GM18873 (cell line): ENCODE data around the gene GSTP1.
A peak's percentile ranks its signal among the peaks of the same experiment; 100 is the strongest.
"Not testable (repeated sequence)": the region's sequence is repeated elsewhere in the genome, so short reads cannot be mapped to it uniquely, and the experiment has no call there.

Experiments used
- ATAC-seq: cut with Tn5 transposase; IDR thresholded peaks from one replicate; pipeline ENCODE4 v1.9.1; 2021; ENCODE audit warnings: mild to moderate bottlenecking, moderate library complexity, moderate number of reproducible peaks; ENCODE audit not compliant: unreplicated experiment, low FRiP score

Gene GSTP1

DNA sequence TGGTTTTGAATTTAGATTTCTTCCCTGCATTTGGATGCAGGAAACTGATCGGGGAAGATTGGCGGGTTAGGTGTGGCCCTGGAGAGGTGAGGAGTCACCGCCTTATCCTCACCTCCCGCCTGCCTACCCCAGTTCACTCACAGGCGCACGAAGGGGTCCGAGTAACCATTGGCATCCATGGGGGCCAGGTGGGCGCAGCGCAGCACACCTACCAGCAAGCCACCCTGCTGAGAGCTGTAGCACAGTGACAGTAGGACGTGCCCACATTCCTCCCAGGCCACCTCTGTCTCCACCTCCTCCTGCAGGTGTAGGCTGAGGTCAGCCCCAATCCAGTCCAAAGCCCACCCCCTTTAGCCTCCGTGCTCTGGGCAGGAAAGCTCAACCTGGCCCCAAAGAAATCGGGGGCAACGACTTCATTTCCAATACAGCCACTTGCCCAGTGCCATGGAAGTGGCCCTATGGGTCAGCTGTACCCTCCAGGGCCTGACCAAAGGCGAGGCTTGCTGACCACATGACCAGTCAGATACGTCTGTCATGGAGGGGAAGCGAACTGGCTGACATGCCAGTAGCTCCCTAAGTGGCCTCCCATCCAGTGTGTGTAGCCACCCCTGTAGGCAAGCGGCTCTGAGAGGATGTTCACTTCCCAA is 29.8 kb downstream of the GSTP1 start:
- ATAC-seq = no peak

DNA sequence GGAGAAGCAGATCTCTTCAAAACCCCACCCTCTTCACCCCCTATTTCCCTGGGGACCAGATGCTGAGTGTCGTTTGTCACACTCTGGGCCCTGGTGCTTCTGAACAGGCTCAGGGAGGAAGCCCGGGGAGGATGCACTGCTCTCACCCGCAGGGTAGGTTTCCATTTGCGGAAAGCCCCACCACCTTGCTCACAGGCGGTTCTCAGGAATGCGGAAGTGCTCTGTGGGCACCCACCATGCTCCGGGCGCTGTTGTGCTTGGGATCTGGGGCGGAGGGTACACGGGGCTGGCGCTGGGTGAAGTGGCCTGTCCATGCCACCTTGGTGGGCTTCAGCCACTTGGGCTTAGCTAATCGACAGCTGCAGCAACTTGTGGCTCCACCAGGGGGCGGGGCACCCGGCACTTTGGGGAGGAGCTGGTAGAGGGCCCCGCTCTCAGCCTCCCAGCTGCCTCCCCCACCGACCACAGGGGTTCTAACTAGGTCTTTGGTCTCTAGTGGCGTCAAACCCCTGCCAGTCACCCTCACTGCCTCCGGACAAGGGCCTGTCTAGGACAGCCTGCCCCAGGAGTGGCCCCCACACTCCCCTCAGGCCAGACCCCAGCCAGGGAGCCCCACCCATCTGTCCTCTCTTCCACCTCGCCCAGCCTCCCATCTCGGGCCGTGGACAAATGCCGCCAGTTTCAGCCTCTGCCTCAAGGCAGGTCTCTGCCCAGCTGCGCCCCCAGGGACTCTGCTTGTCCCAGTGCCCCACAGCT is 30.5 kb downstream of the GSTP1 start:
- peak; percentile 60 for ATAC-seq

GRCh38 chr11:67614730-67615714 is 31.4 kb downstream of the GSTP1 start:
- ATAC-seq = no peak

DNA sequence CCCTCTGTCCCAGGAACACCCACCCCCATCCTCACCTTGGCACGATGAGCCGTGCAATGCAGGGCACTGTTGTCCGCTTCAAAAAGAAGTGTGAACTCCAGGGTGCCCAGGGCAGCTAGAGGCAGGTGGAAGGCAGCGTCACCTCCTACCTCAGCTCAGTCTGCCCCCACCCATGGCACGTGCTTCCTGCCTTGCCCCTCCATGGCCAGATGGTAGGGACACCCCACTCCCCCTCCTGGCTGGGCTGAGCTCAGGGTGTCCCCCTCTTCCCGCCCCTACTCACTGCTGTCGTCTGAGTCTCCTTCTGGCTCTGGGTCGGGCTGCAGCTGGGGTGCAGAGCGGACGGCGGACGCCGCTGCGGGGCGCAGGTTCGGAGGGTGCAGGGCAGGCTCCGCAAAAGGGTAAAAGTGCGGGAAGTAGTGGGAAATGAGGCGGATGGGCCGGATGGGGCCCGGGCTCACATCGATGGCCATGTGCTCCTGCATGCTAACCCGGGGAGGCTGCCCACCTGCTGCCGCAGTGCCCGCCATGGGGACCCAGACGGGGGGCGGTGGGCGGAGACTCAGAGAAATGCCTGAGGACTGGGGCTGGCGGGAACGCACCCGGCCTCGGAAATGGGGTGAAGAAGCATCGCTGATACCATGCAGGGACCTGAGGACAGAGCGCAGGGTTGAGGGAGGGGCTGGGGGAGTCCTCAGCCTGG is 32.3 kb downstream of the GSTP1 start:
- no peak for ATAC-seq

- no peak for ATAC-seq
Measured at GRCh38 chr11:67616431-67617242, 33.0 kb downstream of the GSTP1 start.

- ATAC-seq = no peak
Measured at GRCh38 chr11:67617243-67617953, 33.8 kb downstream of the GSTP1 start.

DNA sequence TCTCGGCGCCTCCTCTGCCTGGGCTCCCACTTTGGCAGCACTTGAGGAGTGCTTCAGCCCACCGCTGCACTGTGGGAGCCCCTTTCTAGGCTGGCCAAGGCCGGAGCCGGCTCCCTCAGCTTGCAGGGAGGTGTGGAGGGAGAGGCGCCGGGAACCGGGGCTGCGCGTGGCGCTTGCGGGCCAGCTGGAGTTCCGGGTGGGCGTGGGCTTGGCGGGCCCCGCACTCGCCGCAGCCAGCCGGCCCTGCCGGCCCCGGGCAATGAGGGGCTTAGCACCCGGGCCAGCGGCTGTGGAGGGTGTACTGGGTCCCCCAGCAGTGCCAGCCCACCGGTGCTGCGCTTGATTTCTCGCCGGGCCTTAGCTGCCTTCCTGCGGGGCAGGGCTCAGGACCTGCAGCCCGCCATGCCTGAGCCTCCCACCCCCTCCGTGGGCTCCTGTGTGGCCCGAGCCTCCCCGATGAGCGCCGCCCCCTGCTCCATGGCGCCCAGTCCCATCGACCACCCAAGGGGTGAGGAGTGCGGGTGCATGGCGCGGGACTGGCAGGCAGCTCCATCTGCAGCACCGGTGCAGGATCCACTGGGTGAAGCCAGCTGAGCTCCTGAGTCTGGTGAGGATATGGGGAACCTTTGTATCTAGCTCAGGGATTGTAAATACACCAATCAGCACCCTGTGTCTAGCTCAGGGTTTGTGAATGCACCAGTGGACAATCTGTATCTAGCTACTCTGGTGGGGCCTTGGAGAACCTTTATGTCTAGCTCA is 35.5 kb downstream of the GSTP1 start:
- not testable (repeated sequence) for ATAC-seq

- not testable (repeated sequence) for ATAC-seq
Measured at GRCh38 chr11:67619683-67620618, 36.3 kb downstream of the GSTP1 start.

DNA sequence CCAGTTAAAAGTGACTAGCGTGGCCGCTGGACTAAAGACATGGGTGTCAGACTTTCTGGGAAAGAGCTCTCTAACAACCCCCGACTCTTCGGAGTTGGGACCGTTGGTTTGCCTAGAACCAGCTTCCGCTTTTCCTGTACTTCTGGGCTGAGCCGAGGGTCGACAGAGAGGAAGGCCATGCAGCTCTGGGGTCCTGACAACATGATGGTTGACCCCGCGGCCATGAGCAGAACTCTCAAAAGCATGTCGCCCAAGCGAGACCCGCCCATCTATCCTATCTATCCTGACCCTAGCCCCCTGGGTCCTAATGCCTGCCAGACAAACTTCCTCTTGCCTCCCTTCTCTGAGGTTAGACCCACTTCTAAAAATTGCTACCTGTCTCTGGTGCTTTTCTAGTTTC is 37.0 kb downstream of the GSTP1 start:
- ATAC-seq = not testable (repeated sequence)

GRCh38 chr11:67621928-67622327 is 38.3 kb downstream of the GSTP1 start:
- ATAC-seq = not testable (repeated sequence)

GRCh38 chr11:67622905-67623304 is 39.3 kb downstream of the GSTP1 start:
- not testable (repeated sequence) for ATAC-seq

GRCh38 chr11:67623795-67624194 is 40.2 kb downstream of the GSTP1 start:
- not testable (repeated sequence) for ATAC-seq

DNA sequence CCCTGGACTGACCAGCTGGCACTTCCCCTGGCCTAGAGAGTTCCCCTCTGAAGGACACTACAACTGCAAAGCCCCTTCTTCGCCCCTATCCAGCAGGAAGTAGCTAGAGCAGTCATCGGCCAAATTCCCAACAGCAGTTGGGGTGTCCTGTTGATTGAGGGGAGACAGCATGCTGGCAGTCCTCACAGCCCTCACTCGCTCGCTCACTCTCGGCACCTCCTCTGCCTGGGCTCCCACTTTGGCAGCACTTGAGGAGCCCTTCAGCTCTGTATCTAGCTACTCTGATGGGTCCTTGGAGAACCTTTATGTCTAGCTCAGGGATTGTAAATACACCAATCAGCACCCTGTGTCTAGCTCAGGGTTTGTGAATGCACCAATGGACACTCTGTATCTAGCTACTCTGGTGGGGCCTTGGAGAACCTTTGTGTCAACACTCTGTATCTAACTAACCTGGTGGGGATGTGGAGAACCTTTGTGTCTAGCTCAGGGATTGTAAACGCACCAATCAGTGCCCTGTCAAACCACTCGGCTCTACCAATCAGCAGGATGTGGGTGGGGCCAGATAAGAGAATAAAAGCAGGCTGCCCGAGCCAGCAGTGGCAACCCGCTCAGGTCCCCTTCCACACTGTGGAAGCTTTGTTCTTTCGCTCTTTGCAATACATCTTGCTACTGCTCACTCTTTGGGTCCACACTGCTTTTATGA is 42.7 kb downstream of the GSTP1 start:
- ATAC-seq = not testable (repeated sequence)

DNA sequence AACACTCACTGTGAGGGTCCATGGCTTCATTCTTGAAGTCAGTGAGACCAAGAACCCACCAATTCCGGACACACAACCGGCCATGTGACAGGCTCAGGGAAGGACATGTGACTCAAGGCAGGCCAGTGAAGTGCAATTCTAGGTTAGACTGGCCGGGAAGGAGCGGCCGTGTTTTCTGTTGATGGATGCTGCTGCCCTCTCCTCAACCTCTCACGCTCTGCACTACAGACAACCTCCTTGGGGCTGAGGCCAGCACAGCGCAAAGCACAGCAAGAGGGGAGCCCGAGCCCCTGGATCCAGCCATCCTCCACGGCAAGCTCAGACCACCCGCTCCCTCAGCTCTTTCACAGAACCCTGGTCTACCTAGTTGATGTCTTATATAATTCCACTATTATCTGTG is 43.4 kb downstream of the GSTP1 start:
- no peak for ATAC-seq

DNA sequence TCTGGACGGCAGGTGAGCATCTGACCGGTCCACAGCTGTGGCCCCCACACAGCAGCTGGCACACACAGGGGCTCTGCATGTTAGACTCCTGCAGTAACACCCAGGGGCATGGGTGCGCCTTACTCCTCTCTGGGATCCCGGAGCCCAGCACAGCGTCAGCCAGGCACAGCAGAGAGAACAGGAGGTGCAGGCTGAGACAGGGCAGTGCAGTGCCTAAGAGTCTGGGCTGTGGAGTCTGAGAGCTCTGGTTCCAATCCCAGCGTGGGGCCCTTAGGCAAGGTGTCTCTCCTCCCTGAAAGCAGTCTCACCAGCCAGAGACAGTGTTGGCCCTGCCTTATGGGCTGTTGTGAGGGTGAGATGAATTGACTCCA is 43.8 kb downstream of the GSTP1 start:
- no peak for ATAC-seq

DNA sequence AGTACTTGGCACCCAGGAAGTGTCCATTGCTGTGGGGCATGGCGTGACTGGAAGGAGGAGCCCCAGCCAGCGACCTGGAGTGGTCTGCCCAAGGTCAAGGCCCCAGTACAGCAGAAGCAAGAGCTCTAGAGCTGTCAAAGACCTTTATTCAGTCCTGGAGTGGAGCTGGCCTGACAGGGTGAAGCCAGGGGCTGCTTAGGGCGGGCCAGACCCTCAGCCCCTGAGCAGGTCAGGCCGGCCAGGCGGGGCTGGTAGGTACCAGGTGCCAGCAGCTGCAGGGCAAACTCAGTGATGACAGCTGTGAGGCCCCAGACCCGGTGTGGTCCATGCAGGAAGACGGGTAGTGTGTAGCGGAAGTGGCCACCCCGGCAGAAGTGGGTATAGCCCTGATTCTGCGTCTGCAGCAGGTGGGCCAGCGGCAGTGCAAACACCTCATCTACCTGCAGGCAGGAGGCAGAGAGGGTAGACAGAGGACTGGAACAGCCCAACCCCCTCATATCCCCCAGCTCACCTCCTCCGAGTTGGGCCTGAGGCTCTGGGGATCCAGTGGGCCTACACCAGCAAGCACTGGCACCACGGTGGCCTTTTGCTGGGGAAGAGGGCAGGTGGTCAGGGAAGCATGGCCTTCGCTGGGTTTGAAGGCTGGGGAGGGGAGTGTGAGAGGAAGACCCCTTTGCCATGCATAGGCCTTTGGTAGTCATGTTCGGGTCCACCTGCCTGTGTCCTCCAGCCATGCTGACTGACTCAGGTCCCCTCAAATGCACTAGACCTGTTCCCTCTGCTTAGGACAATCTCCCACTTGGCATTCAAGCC is 44.4 kb downstream of the GSTP1 start:
- ATAC-seq = no peak
